HFFc6 (cell line): ENCODE data around the gene WASF1. TPM values are rescaled to one million over a fixed set of nuclear protein-coding genes. Genes with fewer than 3 reads are reported as not detected.
A peak's percentile ranks its signal among the peaks of the same experiment; 100 is the strongest.

ENCODE experiments used
- DNase-seq: peaks from one replicate; pipeline ENCODE4 v3.0.0-alpha.2; 2018
- H3K27ac Mint-ChIP-seq: 2 replicates; pipeline ENCODE4 v1.8.0; 2020; ENCODE audit warnings: mild to moderate bottlenecking, mixed read lengths
- H3K27me3 Mint-ChIP-seq: 2 replicates; pipeline ENCODE4 v1.8.0; 2021; ENCODE audit warnings: mild to moderate bottlenecking, moderate library complexity, mixed read lengths; ENCODE audit not compliant: insufficient read depth
- H3K36me3 Mint-ChIP-seq: 2 replicates; pipeline ENCODE4 v1.8.0; 2021; ENCODE audit warnings: low read depth, mixed read lengths
- H3K4me1 Mint-ChIP-seq: 2 replicates; pipeline ENCODE4 v1.8.0; 2020; ENCODE audit warnings: low read depth, mixed read lengths
- H3K4me3 Mint-ChIP-seq: 2 replicates; pipeline ENCODE4 v1.8.0; 2020; ENCODE audit warnings: mild to moderate bottlenecking, moderate library complexity, mixed read lengths
- H3K9me3 Mint-ChIP-seq: 2 replicates; pipeline ENCODE4 v1.8.0; 2020; ENCODE audit warnings: mild to moderate bottlenecking, mixed read lengths
- total RNA-seq, 6 experiments: library from RNA; stranded (reverse); fragmentation: NEBNext Ultra II Directional; extraction: Animal tissue kit (Norgen Biotek cat#: 25700); gene quantifications; 2 replicates in 1 of 6; 3 replicates in 5 of 6; pipeline ENCODE4 v1.2.3, GENCODE V29; 2021
- TF ChIP-seq, protein P1 (sequence below): fragments of 200-600 bp; sonication (generic); IDR thresholded peaks from 2 replicates; pipeline ENCODE4 v1.5.0; 2021; ENCODE audit warnings: antibody characterized with exemption, mild to moderate bottlenecking

WASF1 gene
- total RNA-seq, 6 experiments from 2014 or later = 11.6 to 13.5 (median 12.3) TPM

DNA sequence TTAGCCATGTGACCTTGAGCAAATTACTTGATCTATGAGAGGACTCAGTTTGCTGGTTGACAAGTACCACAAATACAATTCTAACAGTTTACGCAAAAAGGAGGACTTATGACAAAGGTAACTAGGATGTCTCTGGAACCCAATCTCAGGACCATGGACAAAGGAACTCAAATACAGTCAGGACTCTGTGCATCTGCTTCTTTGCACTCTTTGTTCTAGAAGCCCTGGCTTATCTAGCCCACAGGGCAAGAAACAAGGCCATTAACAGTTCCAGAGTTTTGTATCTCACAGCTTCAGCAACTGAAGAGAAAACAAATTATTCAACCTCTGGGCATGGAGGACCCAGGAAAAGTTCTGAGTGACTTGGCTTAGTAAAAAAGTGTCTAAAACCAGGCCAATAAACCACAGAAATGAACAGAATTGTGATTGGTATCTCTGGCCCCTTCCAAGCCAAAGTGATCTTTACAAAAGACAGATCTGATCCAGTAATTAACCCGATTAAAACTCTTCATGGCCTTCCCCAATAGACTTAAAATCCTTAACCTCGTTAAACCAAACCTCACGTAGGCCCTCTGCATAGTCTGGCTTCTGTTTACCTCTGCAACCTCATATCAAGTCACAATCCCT lies 5.9 kb downstream of the WASF1 start:
- H3K4me1 Mint-ChIP-seq = peaks cover 12% of the 10 kb centered on the region
- no peaks in the 10 kb centered on the region for H3K9me3 Mint-ChIP-seq
- TF ChIP-seq, protein P1, sequence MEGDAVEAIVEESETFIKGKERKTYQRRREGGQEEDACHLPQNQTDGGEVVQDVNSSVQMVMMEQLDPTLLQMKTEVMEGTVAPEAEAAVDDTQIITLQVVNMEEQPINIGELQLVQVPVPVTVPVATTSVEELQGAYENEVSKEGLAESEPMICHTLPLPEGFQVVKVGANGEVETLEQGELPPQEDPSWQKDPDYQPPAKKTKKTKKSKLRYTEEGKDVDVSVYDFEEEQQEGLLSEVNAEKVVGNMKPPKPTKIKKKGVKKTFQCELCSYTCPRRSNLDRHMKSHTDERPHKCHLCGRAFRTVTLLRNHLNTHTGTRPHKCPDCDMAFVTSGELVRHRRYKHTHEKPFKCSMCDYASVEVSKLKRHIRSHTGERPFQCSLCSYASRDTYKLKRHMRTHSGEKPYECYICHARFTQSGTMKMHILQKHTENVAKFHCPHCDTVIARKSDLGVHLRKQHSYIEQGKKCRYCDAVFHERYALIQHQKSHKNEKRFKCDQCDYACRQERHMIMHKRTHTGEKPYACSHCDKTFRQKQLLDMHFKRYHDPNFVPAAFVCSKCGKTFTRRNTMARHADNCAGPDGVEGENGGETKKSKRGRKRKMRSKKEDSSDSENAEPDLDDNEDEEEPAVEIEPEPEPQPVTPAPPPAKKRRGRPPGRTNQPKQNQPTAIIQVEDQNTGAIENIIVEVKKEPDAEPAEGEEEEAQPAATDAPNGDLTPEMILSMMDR = no peak
- H3K36me3 Mint-ChIP-seq = no peaks in the 10 kb centered on the region
- H3K27me3 Mint-ChIP-seq = 0 out of 2 replicates have a peak, but pooled peaks cover under 1% of the 10 kb centered on the region
- no peak overlapping the region for H3K4me3 Mint-ChIP-seq
- H3K27ac Mint-ChIP-seq = no peak overlapping the region
- DNase-seq = no peak

DNA sequence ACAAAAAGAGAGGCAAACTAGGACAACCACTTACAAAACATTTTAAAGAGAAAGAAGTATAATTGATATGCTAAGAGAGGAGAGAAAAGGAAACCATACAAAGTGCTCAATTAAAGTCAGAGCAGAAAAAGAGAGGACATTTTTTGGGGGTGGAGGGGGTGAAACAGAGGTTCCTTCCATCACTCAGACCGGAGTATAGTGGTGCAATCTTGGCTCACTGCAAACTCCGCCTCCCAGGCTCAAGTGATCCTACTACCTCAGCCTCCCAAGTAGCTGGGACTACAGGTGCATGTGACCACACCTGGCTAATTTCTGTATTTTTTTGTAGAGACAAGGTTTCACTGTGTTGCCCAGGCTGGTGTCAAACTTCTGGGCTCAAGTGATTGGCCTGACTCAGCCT lies 9.4 kb downstream of the WASF1 start:
- H3K4me3 Mint-ChIP-seq = no peak overlapping the region
- no peaks in the 10 kb centered on the region for H3K9me3 Mint-ChIP-seq
- no peaks in the 10 kb centered on the region for H3K36me3 Mint-ChIP-seq
- H3K27ac Mint-ChIP-seq = no peak overlapping the region
- TF ChIP-seq, protein P1 = no peak
- DNase-seq = no peak
- H3K27me3 Mint-ChIP-seq = no peaks in the 10 kb centered on the region
- no peaks in the 10 kb centered on the region for H3K4me1 Mint-ChIP-seq

DNA sequence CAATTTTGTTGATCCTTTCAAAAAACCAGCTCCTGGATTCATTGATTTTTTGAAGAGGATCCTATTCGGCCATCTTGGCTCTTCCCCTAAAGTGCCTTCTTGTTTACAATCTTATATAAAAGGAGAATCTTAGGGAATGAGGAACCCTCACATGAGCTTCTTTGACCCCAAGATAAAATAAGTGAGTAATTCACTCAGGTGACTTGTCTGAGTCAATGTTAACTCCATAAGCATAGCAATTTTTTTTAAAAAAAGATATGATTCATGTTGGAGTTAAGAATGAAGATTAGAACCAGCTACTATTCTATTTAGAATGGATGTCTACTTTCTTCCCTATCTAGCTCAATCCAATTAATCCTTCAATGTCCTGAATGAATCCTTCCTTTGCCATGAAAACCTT lies 21.0 kb downstream of the WASF1 start:
- Mint-ChIP-seq H3K9me3 (no peaks in the 10 kb centered on the region), H3K27me3 (no peaks in the 10 kb centered on the region), H3K4me1 (no peaks in the 10 kb centered on the region), H3K27ac (no peak overlapping the region), H3K36me3 (peaks cover 7% of the 10 kb centered on the region; the same call in 1 of the 2 replicates), H3K4me3 (no peak overlapping the region)
- DNase-seq = no peak
- TF ChIP-seq, protein P1 = no peak

DNA sequence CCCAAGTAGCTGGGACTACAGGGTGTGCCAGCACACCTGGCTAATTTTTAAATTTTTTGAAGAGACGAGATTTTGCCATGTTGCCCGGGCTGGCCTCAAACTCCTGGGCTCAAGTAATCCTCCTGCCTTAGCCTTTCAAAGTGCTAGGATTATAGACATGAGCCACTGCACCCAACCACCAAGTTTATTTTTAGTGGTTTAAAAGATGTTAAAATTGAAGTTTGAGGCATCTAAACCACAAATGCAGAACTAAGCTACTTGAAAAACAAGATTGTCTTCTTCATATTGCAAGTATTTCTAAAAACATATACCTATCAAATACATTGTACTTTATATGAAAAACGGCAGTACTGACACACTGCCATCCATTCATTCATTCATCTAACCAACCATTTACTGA lies 31.6 kb downstream of the WASF1 start:
- no peak overlapping the region for H3K27ac Mint-ChIP-seq
- H3K36me3 Mint-ChIP-seq = no peaks in the 10 kb centered on the region
- no peaks in the 10 kb centered on the region for H3K4me1 Mint-ChIP-seq
- no peak overlapping the region for H3K4me3 Mint-ChIP-seq
- DNase-seq = no peak
- H3K9me3 Mint-ChIP-seq = no peaks in the 10 kb centered on the region
- TF ChIP-seq, protein P1 = no peak
- H3K27me3 Mint-ChIP-seq = no peaks in the 10 kb centered on the region

DNA sequence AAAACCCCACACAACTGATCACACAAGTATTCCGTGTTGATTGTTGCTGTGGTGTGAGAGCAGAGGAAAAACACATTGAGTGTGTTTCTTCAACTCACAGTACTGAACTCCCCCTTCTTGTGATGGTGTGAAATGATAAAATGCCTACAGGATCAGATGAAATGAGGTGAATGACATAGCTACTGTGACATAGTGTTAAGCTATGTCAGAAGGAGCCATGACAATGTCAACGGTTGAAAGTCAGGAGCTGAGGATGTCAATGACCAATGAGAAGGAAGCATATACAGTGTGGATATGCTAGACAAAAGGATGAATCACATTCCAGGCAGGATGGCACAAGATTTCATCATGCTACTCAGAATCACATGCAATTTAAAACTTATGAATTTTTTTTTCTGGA lies 38.8 kb downstream of the WASF1 start:
- Mint-ChIP-seq H3K9me3 (peaks cover 4% of the 10 kb centered on the region; the same call in 1 of the 2 replicates), H3K27me3 (no peaks in the 10 kb centered on the region), H3K4me3 (no peak overlapping the region), H3K36me3 (peaks cover 5% of the 10 kb centered on the region; the same call in 1 of the 2 replicates), H3K4me1 (peaks cover 18% of the 10 kb centered on the region), H3K27ac (peak overlapping the region; percentile 59)
- peak; percentile 57 for DNase-seq
- TF ChIP-seq, protein P1 = no peak
